Peyer's patch (tissue), 4 donors: ENCODE measurements around the gene ADAM15. TPM values are rescaled to one million over a fixed set of nuclear protein-coding genes. Genes with fewer than 3 reads are reported as not detected.
A peak's percentile ranks its signal among the peaks of the same experiment; 100 is the strongest.

Experiments
- DNase-seq, 3 donors: peaks; one replicate each; pipeline ENCODE4 v3.0.0-alpha.2; 2017 to 2019
- H3K27ac ChIP-seq, 4 donors: fragments of 200-600 bp; sonication (generic); one replicate each; pipeline ENCODE4 v1.5.1; 2016 to 2019
- H3K27me3 ChIP-seq, 2 donors: fragments of 200-600 bp; sonication (generic); one replicate each; pipeline ENCODE4 v1.5.1; 2019
- H3K36me3 ChIP-seq, 3 donors: fragments of 200-600 bp; sonication (generic); one replicate each; pipeline ENCODE4 v1.5.1; 2016 to 2019
- H3K4me1 ChIP-seq, 4 donors: fragments of 200-600 bp; sonication (generic); one replicate each; pipeline ENCODE4 v1.5.1; 2016 to 2019
- H3K4me3 ChIP-seq, 4 donors: fragments of 200-600 bp; sonication (generic); 1 replicate in 3 of 4; 2 replicates in 1 of 4; pipeline ENCODE4 v1.5.1; 2016 to 2019; ENCODE audit warnings: mild to moderate bottlenecking in 1 of 4
- H3K9me3 ChIP-seq, 4 donors: fragments of 200-600 bp; sonication (generic); one replicate each; pipeline ENCODE4 v1.5.1; 2016 to 2019; ENCODE audit warnings: mild to moderate bottlenecking in 1 of 4
- POLR2A ChIP-seq, 2 donors: fragments of 450-650 bp; IDR thresholded peaks; one replicate each; pipeline ENCODE4 v1.5.1; 2017; ENCODE audit warnings: antibody characterized with exemption in 2 of 2, mild to moderate bottlenecking in 2 of 2, moderate library complexity in 2 of 2
- total RNA-seq, 4 donors: library from RNA; depleted of rRNA; stranded (reverse); fragments of >200 nt; gene quantifications; one replicate each; pipeline ENCODE4 v1.1.0, GENCODE V29; 2016
- TF ChIP-seq, protein P1 (sequence below), 6 experiments: fragments of 450-650 bp in 4 of 6; fragments of 200-600 bp in 2 of 6; sonication (generic) in 1 of 6; IDR thresholded peaks; one replicate each; pipeline ENCODE4 v1.5.1; 2017 to 2019; ENCODE audit warnings: antibody characterized with exemption in 6 of 6, mild to moderate bottlenecking in 3 of 6, moderate library complexity in 1 of 6

The ADAM15 gene
- total RNA-seq, 4 donors from 2014 or later, result 111 to 191 (median 126) TPM

DNA sequence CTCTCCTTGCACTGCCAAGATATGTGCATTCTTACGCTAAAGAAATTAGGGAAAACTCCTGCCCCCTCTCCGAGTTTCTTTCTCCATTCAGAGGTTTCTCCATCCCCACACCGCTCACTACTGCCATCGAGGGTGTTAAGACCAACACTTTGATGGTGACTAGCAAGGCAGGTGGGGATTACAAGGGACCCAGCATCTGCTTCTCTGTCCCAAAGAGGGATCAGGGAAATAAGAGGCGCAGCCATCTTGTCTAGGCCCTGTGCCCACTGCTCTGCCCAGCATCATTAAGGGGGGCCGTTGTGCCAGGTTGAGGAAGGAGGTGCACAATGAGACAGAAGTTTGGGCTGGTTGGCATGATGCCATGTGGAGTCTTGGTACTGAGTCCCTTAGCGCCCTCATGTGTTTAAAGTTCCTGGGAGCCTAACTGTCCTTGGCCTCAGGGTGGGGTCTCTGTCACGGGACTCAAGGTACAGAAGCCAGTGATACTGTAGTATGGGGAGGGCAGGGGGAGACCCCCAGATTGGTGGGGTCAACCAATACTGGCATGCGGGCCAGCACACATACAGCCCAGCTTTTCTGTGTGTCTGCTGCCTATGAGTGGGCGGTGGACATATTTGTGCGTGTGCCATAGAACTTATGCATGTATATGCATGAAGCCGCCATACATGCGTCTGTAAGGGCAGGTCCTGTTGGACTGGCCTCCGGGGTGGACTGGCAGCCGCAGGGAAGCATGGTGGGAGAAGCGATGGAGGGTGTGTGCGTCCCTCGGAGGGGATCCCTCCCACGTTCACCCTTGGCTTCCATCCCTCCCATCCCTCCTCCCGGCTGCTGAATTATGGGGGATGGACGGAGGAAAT, 33.0 kb downstream of the ADAM15 start:
- Histone ChIP-seq H3K4me1 (peaks cover 18 to 67% (median 48%) of the 10 kb centered on the region in 4 donors), H3K27ac (peak overlapping the region in 2 of 4 donors; percentile 90 to 93), H3K4me3 (peak overlapping the region in 3 of 4 donors; percentile 62 to 75 (median 62)), H3K36me3 (no peaks in the 10 kb centered on the region), H3K27me3 (peaks cover 0 to 45% of the 10 kb centered on the region in 2 donors), H3K9me3 (no peaks in the 10 kb centered on the region)
- no peak for TF ChIP-seq POLR2A (IDR thresholded peaks at IDR 0.05)
- TF ChIP-seq, protein P1, sequence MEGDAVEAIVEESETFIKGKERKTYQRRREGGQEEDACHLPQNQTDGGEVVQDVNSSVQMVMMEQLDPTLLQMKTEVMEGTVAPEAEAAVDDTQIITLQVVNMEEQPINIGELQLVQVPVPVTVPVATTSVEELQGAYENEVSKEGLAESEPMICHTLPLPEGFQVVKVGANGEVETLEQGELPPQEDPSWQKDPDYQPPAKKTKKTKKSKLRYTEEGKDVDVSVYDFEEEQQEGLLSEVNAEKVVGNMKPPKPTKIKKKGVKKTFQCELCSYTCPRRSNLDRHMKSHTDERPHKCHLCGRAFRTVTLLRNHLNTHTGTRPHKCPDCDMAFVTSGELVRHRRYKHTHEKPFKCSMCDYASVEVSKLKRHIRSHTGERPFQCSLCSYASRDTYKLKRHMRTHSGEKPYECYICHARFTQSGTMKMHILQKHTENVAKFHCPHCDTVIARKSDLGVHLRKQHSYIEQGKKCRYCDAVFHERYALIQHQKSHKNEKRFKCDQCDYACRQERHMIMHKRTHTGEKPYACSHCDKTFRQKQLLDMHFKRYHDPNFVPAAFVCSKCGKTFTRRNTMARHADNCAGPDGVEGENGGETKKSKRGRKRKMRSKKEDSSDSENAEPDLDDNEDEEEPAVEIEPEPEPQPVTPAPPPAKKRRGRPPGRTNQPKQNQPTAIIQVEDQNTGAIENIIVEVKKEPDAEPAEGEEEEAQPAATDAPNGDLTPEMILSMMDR (IDR thresholded peaks at IDR 0.05), result peak in 1 of 6 experiments; percentile 15
- DNase-seq, result peak; percentile 34 to 78 (median 59)

DNA sequence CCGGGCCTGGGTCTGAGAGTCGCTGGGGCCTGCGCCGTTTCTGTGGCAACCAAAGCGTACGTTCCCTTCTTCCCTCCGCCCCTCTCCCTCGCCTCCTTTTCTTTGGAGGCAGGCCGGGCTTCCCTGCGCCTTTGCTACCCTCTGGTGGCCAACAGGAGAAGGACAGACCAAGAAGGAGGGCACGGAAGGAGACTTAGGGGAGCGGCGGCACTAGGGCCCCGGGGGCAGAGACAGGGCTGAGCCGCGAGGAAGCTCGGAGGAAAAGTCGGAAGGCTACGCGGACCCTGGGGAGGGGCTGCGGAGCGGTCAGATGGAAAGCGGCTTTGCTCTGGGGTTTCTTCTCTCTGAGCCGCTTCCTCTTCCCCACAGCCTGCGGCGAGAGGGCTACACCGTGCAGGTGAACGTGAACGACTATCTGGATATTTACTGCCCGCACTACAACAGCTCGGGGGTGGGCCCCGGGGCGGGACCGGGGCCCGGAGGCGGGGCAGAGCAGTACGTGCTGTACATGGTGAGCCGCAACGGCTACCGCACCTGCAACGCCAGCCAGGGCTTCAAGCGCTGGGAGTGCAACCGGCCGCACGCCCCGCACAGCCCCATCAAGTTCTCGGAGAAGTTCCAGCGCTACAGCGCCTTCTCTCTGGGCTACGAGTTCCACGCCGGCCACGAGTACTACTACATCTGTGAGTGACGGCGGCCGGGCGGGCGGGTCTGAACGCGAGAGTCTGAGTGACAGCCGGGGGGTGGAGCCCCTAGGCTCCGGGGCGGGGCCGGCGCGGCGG, 33.8 kb downstream of the ADAM15 start:
- Histone ChIP-seq H3K4me3 (peak overlapping the region; percentile 61 to 75 (median 62)), H3K27ac (peak overlapping the region; percentile 81 to 93 (median 90)), H3K4me1 (peaks cover 13 to 59% (median 39%) of the 10 kb centered on the region in 4 donors), H3K27me3 (peaks cover 0 to 37% of the 10 kb centered on the region in 2 donors), H3K36me3 (no peaks in the 10 kb centered on the region), H3K9me3 (no peaks in the 10 kb centered on the region)
- peak; percentile 97 for DNase-seq
- peak; percentile 46 to 72 for TF ChIP-seq POLR2A (IDR thresholded peaks at IDR 0.05)
- TF ChIP-seq, protein P1 (IDR thresholded peaks at IDR 0.05), result peak; percentile 87 to 99 (median 98)

DNA sequence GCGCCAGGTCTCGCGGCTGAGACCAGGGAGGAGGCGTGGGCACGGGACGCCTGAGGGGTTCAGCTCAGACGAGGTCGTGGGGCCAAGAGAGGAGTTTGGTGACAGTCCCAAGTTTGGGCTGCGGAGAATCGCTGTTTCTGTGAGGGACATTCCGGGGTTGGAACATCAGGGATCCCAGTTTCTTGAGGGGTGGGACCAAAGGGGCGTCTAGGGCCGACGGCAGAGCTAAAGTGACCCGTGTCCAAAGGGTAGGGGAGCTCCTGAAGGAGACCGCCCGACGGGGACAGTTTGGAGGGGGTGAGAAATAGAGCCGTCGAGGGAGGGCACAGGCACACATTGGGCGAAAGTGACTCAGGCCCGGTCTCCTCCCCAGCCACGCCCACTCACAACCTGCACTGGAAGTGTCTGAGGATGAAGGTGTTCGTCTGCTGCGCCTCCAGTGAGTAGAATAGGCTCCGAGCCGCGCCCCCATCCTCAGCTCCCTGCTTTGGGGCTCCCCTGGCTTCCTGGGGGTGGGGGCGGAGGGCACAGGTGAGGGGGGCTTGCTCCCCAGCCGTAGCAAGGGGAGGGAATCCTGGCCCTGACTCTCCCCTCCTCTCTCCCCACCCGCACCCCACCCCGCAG, 34.5 kb downstream of the ADAM15 start:
- TF ChIP-seq, protein P1 (IDR thresholded peaks at IDR 0.05), result no peak
- no peak for TF ChIP-seq POLR2A (IDR thresholded peaks at IDR 0.05)
- no peaks in the 10 kb centered on the region for H3K36me3 ChIP-seq
- peak; percentile 78 to 91 (median 79) for DNase-seq
- peaks cover 0 to 30% of the 10 kb centered on the region in 2 donors for H3K27me3 ChIP-seq
- H3K9me3 ChIP-seq, result no peaks in the 10 kb centered on the region
- peak overlapping the region; percentile 61 to 75 (median 62) for H3K4me3 ChIP-seq
- H3K27ac ChIP-seq, result peak overlapping the region; percentile 81 to 93 (median 90)
- peaks cover 6 to 52% (median 32%) of the 10 kb centered on the region in 4 donors for H3K4me1 ChIP-seq

DNA sequence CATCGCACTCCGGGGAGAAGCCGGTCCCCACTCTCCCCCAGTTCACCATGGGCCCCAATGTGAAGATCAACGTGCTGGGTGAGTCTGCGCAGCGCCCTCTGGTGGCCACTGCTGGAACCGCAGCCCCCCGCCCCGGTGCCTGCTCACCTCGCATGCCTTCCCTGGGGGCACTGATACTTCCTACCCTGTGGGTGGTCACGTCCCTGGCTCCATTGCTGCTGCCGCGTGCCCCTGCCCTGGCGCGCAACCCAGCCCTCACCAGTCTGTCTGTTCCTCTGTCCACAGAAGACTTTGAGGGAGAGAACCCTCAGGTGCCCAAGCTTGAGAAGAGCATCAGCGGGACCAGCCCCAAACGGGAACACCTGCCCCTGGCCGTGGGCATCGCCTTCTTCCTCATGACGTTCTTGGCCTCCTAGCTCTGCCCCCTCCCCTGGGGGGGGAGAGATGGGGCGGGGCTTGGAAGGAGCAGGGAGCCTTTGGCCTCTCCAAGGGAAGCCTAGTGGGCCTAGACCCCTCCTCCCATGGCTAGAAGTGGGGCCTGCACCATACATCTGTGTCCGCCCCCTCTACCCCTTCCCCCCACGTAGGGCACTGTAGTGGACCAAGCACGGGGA, 35.1 kb downstream of the ADAM15 start:
- H3K27me3 ChIP-seq, result peaks cover 0 to 23% of the 10 kb centered on the region in 2 donors
- peak overlapping the region; percentile 61 to 75 (median 62) for H3K4me3 ChIP-seq
- peak overlapping the region; percentile 81 to 93 (median 90) for H3K27ac ChIP-seq

More for the DNA sequence above, 35.1 kb downstream of the ADAM15 start:
- TF ChIP-seq POLR2A (IDR thresholded peaks at IDR 0.05), result no peak
- TF ChIP-seq, protein P1 (IDR thresholded peaks at IDR 0.05), result peak; percentile 90 to 100 (median 94)
- peak; percentile 79 to 89 (median 85) for DNase-seq
- Histone ChIP-seq H3K9me3 (no peaks in the 10 kb centered on the region), H3K4me1 (peaks cover 3 to 48% (median 26%) of the 10 kb centered on the region in 4 donors), H3K36me3 (no peaks in the 10 kb centered on the region)
